Articular chondrocyte of knee joint (primary cell): ENCODE measurements around the gene GGCX. TPM values are rescaled to one million over a fixed set of nuclear protein-coding genes. Genes with fewer than 3 reads are reported as not detected.

ENCODE experiments used
- small RNA-seq: library from RNA; depleted of rRNA; stranded (forward); fragments of <200 nt; gene quantifications from one replicate; pipeline ENCODE3, GENCODE V24; 2012
- total RNA-seq: library from RNA; depleted of rRNA; stranded (reverse); fragments of >200 nt; gene quantifications from 2 replicates; pipeline ENCODE4 v1.2.3, GENCODE V29; 2012

Gene GGCX
- total RNA-seq = 44.4 and 55.5 TPM in 2 replicates

DNA sequence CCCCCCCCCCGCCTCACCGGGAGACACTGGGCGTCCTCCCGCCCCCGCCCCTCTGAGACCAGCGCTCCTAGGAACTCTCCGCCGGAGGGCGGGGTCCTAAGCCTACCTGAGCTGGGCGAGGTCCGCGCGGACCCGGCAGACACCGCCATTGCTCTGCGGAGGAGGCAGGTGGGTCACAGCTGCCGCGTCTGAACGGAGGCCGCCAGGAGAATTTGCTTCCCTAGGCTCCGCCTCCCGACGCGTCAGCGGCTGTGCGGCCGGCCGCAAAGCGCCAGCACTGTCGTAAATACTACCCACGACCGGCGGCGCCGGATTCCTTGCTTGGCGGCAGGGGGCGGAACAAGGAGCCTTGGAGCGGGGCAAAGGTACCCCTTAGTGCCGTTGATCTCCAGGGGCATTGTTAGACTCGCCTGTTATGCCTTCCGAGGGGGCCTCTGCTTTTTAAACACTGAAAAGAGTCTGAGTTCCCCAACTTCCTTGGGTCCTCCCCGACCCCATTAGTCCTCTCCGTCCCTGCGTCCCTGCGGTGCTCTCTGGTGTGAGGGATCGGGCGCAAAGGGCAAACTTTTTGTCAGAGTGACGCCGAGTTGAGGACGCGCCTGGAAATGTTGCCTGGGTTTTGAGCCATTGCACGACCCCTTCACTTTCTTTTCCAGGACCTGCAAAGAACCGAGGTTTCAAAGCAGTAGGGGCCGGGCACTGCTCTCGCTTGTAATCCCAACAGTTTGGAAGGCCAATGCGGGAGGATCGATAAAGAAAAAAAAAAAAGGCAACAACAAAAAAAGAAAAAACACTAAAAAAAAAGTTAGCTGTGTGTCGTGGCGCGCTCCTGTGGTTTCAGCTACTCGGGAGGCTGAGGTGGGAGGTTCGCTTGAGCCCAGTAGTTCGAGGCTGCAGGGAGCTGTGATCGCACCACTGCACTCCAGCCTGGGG, at the start of gene GGCX:
Gene GGCX, minus strand, starts transcription at position 214 of the 933 bp plus-strand sequence. Its CDS starts 65 bp downstream, at position 149.

DNA sequence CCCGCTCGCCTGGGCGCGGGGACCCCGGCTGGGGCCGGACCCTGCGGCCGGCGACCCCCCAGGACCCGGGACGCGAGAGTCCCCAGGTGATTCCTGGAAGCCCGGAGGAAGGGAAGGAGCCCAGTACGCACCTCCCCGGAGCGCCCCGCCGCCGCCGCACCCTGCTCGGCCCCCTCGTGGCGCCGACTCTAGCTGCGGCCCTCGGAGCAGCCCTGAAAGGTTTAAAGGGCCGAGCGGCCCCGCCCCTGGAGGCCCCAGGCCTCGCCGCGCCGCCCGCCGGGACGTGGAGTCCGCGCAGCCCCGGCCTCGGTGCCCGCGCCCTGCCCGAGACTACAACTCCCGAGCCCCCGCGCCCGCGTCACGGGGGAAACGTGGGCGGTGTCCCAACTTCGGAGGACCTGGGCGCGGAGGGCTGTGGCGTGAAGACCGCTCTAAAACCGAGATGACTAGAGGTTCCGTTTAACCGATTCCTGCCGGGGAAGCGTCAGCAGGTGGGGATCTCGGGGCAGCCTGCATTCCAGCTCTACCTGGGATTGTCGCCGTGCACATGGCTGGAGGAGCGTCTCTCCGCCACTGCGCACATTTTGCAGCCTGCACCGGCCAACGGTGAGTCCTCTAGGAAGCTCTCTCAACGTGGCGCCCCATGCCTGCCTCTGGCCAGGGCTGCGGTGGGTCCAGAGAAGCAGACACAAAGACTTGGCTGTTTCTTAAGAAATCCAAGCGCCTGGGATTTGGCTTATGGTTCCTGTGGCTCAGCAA, 41.4 kb upstream of the GGCX start, which contains the start of gene TMEM150A:
Gene TMEM150A, minus strand, starts transcription at position 223 of the 759 bp plus-strand sequence. CDS start 750 bp downstream, outside the sequence.

DNA sequence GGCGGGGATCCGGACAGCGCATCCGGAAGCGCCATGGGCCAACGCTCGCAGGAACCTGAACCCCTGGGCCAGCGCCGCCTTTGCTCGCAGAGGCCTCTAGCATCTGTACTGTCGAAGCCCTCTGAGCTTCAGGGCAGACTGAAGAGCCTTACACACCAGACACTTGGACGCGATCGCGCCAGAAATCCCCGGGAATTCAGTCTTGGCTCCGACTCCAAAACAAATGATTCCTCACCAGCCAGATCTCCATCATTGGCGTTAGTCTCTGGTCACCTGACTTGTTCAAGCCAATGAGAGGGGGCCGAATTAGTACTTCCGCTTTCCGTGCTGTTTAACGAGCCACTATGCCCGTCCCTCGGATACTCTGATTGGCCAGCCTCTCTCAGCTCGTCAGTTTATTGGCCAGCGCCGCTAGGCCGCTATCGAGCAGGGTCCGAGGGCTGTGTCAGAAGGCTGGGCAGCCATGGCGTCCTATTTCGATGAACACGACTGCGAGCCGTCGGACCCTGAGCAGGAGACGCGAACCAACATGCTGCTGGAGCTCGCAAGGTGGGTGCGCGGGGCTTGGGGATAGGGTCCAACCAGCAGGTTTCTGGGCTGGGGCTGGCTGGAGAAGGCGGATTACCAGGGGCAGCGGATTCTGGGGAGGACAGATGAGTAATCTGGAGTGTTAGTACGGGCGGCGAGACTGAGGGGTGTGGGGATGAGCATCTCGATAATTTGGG, 34.2 kb upstream of the GGCX start, which contains the start of gene RNF181:
Gene RNF181, plus strand, starts transcription at position 445 of the 725 bp plus-strand sequence. Its CDS starts 19 bp downstream, at position 464.

DNA sequence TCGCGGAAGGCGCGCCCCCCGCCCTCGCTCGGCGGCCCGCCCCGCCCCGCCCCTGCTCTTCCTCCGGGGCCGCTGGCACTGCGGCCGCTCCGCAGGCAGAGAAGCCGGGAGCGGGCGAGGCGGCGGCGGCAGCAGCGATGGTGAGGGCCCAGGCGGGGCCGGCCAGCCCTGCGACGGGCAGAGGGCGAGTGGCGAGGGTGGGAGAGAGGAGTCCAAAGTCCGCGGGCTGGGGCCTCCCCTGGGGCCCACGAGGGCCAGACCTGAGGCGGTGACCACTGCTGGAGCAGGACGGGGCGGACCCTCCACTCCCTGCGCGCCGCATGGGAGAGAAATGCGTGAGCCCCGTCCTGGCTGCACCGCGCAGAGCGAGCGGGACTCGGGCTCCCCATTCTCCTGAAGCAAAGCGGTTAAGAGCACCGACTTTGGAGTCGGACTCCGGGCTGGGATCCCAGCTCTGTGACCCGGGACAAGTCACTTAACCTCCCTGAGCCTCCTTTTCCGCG, 23.1 kb upstream of the GGCX start, which contains the start of gene VAMP5:
Gene VAMP5, plus strand, starts transcription at position 78 of the 503 bp plus-strand sequence. Its CDS starts 60 bp downstream, at position 138.

DNA sequence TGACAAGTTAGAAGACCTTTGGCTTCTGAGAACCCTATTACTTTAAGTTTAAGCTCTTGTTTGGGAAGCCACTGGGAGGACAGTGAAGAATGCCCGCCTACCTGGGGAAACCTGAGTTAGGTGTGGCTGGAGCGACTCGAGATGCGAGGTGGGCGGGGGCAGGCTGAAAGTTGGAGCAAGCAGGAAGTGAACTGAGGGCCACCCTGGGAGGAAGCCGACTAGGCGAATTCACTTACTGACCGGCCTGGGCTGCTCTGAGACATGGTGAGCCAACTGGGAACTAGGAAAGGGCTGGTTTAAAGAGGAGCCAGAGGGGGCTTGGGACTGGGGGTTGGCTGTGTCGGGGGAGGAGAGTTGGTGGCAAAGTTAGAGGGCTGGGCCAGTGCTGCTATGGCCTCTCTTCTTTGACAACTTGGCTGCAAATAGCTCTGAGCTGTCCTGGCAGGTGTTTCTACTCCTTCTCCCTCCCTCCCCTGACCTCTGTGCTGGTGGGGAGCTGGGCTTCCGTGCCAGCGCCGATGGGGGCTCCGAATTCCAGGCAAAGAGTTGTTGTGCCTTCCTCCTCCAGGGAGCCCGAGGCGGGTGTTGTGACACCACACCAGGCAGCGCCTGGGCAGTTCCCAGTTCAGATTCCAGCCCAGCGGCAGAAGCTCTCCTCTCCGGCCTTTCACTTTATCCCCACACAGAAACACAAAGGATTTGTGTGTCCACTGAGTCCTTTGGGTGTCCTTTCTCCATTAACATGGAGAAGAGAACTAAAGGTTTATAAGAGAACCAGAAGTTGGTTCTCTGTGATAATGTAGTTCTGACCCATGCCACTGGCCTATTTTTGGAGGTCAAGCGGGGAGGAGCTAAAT, 16.3 kb upstream of the GGCX start, which contains the start of gene VAMP8:
Gene VAMP8, plus strand, starts transcription at position 201 of the 857 bp plus-strand sequence. Its CDS starts 61 bp downstream, at position 262.

DNA sequence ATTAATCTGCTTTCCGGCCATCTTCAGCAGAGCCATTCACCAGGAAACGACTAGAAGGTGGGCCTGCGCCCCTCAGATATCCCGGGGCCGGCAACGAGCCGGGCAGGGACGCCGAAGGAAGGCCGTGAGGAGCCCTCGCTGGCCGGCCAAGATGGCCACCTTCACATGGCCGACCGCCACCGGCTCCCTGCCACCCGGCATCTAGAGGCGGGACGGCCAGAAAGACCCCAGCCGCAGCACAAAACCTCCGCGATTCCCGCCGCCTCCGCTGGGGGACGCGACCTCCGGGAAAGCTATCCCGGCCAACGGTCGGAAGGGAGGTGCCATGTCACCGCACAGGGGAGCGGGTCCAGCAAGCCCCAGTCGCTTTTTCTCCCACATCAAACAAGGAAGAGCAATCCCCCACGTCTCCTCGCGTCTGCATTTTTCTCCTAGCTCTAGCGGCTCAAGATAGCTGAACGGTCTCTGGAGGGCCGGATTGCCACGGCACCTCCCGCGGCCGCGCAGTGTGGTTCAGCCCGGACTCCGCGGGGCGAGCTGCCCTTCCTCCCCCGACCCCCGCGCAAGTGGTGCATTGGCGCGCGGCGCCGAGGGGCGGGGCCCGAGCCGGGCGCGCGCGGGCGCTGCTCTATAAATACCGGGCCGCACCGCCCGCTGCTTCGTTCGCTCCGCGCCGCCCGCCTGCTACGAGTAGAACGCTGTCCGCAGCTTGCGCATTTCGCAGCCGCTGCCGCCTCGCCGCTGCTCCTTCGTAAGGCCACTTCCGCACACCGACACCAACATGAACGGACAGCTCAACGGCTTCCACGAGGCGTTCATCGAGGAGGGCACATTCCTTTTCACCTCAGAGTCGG, 22.6 kb downstream of the GGCX start, which contains the start of gene MAT2A:
Gene MAT2A, plus strand, starts transcription at position 662 of the 854 bp plus-strand sequence. Its CDS starts 120 bp downstream, at position 782.

Small RNAs within 50 kb of the gene (small RNA-seq; reads per million reads assigned to genes)
- gene RN7SL126P = not detected

Other genes starting within 250 kb of the GGCX start
- gene TGOLN2, start 233.5 kb downstream of the GGCX start, total RNA-seq = 127 and 140 TPM in 2 replicates
- gene RETSAT, start 207.0 kb downstream of the GGCX start, total RNA-seq = 48.0 and 59.0 TPM in 2 replicates
- 14.5 and 20.4 TPM in 2 replicates for gene ELMOD3, start 206.7 kb downstream of the GGCX start, total RNA-seq
- gene CAPG, start 151.1 kb downstream of the GGCX start, total RNA-seq = 288 and 312 TPM in 2 replicates
- 0.43 TPM in 1 of 2 replicates, not detected in the other for gene SH2D6, start 142.8 kb downstream of the GGCX start, total RNA-seq
- gene MAT2A, start 22.3 kb downstream of the GGCX start, total RNA-seq = 247 and 327 TPM in 2 replicates
- 9.9 and 12.4 TPM in 2 replicates for gene VAMP8, start 16.1 kb upstream of the GGCX start, total RNA-seq
- 30.2 and 35.7 TPM in 2 replicates for gene VAMP5, start 22.9 kb upstream of the GGCX start, total RNA-seq
- 133 and 175 TPM in 2 replicates for gene RNF181, start 34.3 kb upstream of the GGCX start, total RNA-seq
- 8.1 and 9.4 TPM in 2 replicates for gene TMEM150A, start 41.2 kb upstream of the GGCX start, total RNA-seq
- gene C2orf68, start 50.6 kb upstream of the GGCX start, total RNA-seq = 19.9 and 25.1 TPM in 2 replicates
- 43.5 and 46.9 TPM in 2 replicates for gene USP39, start 54.7 kb upstream of the GGCX start, total RNA-seq
- not detected in 2 replicates for gene SFTPB, start 106.7 kb upstream of the GGCX start, total RNA-seq
- not detected in 2 replicates for gene GNLY, start 132.9 kb upstream of the GGCX start, total RNA-seq
- gene ATOH8, start 192.5 kb upstream of the GGCX start, total RNA-seq = 67.2 and 125 TPM in 2 replicates